Vagina (tissue), 2 donors: ENCODE results near the gene TSEN15.

ENCODE experiments used
- CTCF ChIP-seq, 3 experiments: fragments of 450-650 bp in 2 of 3; fragments of 200-600 bp in 1 of 3; sonication (generic) in 1 of 3; IDR thresholded peaks; one replicate each; pipeline ENCODE4 v1.5.1; 2017 to 2019; ENCODE audit warnings: antibody characterized with exemption in 3 of 3, mild to moderate bottlenecking in 2 of 3, moderate library complexity in 2 of 3
- POLR2A ChIP-seq, 2 donors: fragments of 450-650 bp; IDR thresholded peaks; one replicate each; pipeline ENCODE4 v1.6.1; 2017; ENCODE audit warnings: antibody characterized with exemption in 2 of 2, mild to moderate bottlenecking in 2 of 2, moderate library complexity in 2 of 2
- POLR2AphosphoS5 ChIP-seq, 2 donors: sonication (generic); formaldehyde crosslinking; IDR thresholded peaks; one replicate each; pipeline ENCODE4 v1.9.0; 2017; ENCODE audit warnings: antibody characterized with exemption in 2 of 2, mild to moderate bottlenecking in 2 of 2, low read depth in 1 of 2; ENCODE audit not compliant: insufficient read depth in 1 of 2

DNA sequence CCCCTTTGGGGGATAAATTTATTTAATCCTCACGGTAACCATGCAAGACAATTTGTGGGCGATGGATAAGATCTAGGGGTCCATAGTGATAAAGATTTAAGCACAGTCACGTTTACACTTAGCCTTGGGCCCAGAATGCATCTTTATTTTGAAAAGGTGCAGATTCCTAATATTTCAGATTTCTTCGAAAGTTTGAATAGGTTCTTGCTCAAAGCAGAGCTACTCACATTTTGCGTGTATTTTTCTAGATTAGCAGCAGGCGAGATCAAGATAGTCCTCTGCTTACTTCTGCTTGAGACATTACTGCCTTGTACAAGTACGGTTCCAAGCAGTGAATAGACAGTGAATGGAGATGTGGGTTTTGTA lies 647 bp downstream of the TSEN15 start:
- TF ChIP-seq CTCF (IDR thresholded peaks at IDR 0.05) (no peak), POLR2AphosphoS5 (IDR thresholded peaks at IDR 0.05; ENCODE audit: insufficient read depth in 1 of 2, low read depth in 1 of 2) (no peak), POLR2A (IDR thresholded peaks at IDR 0.05) (no peak)
